AG04450 (cell line): Measurements from ENCODE around the gene ATXN10. TPM values are rescaled to one million over a fixed set of nuclear protein-coding genes. Genes with fewer than 3 reads are reported as not detected.

Source experiments
- CTCF ChIA-PET: fragments of 300-600, 350-600 bp; formaldehyde crosslinking; extraction: SDS; loops from one replicate; lab custom pipeline; 2022; ENCODE audit warnings: antibody characterized with exemption, inconsistent platforms; lab: Charles Lee
- POLR2A ChIA-PET: fragments of 350-600 bp; formaldehyde crosslinking; extraction: SDS; loops from one replicate; lab custom pipeline; 2021; ENCODE audit warnings: antibody characterized with exemption, inconsistent platforms; lab: Yijun Ruan, JAX
- DNase-seq: peaks from one replicate; pipeline ENCODE4 v3.0.0-alpha.2; 2011; ENCODE audit warnings: low read depth, low spot score
- H3K27ac ChIP-seq: one replicate; pipeline ENCODE4 v1.5.1; 2012; ENCODE audit warnings: low read depth, low read length, control low read depth
- H3K27me3 ChIP-seq: one replicate; pipeline ENCODE4 v1.6.0; 2012; ENCODE audit warnings: low read length; ENCODE audit not compliant: control insufficient read depth, insufficient read depth
- H3K4me3 ChIP-seq: 2 replicates; pipeline ENCODE4 v1.5.1; 2011; ENCODE audit warnings: mild to moderate bottlenecking, low read depth, low read length, control low read depth
- H3K9me3 ChIP-seq: 2 replicates; pipeline ENCODE4 v1.5.1; 2012; ENCODE audit warnings: low read length; ENCODE audit not compliant: control insufficient read depth, insufficient read depth
- CTCF ChIP-seq: IDR thresholded peaks from 2 replicates; pipeline ENCODE4 v1.5.1; 2011; ENCODE audit warnings: low read depth, low read length, control low read depth, inconsistent platforms
- polyA plus RNA-seq: library from polyadenylated mRNA; depleted of rRNA; stranded (reverse); fragments of >200 nt; gene quantifications from 2 replicates; pipeline ENCODE4 v1.2.3, GENCODE V29; 2011

Gene ATXN10
- polyA plus RNA-seq, 1 experiment = 521 TPM

GRCh38 chr22:45859231-45860161, 187.9 kb downstream of the ATXN10 start:
- no peak overlapping the region for H3K4me3 ChIP-seq
- H3K27me3 ChIP-seq = no peaks in the 10 kb centered on the region
- ChIA-PET POLR2A (no interaction called here), CTCF (interaction anchor here (1.0 kb wide), 1 partner anchor 283 kb away, joined by 3 read pairs; no protein-coding TSS in a partner anchor)
- no peaks in the 10 kb centered on the region; the same call in 1 of the 2 replicates for H3K9me3 ChIP-seq
- H3K27ac ChIP-seq = no peak overlapping the region
- DNase-seq = no peak
- TF ChIP-seq CTCF = no peak

DNA sequence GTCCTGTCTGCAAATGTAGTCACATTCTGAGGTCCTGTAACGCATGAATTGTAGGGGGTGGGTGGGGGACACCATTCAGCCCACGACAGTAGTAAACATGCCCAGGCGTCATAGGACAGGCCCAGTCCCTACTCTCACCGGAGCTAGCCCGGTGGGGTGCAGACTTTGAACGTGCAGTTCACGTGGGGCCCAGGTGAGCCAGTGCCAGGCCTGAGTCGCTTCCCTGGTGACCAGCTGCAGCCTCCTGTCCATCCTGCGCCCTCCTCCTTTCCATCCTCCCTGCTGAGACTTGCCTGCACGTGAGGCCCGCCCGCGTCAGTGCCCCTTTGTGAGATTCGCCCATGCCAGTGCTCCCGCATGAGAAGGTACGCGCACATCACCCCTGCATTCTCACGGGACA, 188.6 kb downstream of the ATXN10 start:
- ChIA-PET CTCF (no interaction called here), POLR2A (no interaction called here)
- Histone ChIP-seq H3K27me3 (no peaks in the 10 kb centered on the region), H3K4me3 (no peak overlapping the region), H3K27ac (no peak overlapping the region), H3K9me3 (no peaks in the 10 kb centered on the region; the same call in 1 of the 2 replicates)
- no peak for TF ChIP-seq CTCF
- no peak for DNase-seq

- Histone ChIP-seq H3K9me3 (no peaks in the 10 kb centered on the region; the same call in none of the 2 replicates), H3K27ac (no peak overlapping the region), H3K4me3 (no peak overlapping the region), H3K27me3 (peaks cover under 1% of the 10 kb centered on the region)
- ChIA-PET POLR2A (no interaction called here), CTCF (interaction anchor here (0.6 to 2.5 kb wide), 2 partner anchors 120 to 284 kb away, joined by 3 to 13 read pairs; no protein-coding TSS in a partner anchor)
- no peak for TF ChIP-seq CTCF
- no peak for DNase-seq
Observed at GRCh38 chr22:45861259-45861658, 189.6 kb downstream of the ATXN10 start.

DNA sequence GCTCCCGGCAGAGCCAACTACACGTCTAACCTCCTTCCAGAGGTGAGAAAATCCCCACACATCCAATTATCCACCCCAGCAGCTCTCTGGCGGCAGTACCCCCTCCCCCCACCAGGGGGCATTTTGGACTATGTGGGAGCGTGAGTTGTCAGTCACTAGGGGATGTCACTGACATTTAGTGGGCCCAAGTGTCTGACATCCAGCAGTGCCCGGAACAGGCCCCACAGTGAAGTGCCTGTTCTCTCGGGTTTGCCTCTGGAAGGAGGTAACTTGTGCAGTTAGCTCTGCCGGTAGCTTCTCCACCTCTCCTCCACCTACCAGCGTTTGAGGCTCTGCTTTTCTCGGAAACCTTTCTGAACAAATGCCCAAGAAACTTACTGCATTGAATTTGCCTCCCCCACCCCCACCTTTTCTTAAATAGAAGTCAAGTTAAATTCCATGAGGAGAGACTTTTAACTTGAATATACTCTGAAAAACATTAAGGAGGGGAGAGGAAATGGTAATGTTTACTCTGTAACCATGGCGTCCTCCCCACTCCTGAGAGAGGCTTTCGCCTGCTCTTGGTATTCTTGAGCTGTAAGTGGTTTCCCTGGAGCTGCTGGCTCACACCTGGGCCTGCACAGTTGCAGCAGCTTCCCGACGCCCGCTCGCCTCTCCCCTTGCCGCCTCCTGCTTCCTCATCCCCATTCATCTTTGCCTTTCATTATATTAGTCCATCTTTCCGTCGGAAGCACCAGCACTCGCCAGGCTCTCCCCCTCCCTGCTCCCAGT, 192.5 kb downstream of the ATXN10 start:
- no peak overlapping the region for H3K4me3 ChIP-seq
- H3K27ac ChIP-seq = no peak overlapping the region
- ChIA-PET POLR2A (interaction anchor here (0.8 kb wide), 1 partner anchor 190 kb away, joined by 4 read pairs; no protein-coding TSS in a partner anchor), CTCF (interaction anchor here (0.6 to 3.4 kb wide), 39 partner anchors 10 to 677 kb away, joined by 3 to 37 read pairs (median 4); partner anchors contain the start of gene ATXN10)
- H3K27me3 ChIP-seq = peaks cover 18% of the 10 kb centered on the region
- TF ChIP-seq CTCF = peak; percentile 97
- peak; percentile 11 for DNase-seq
- no peaks in the 10 kb centered on the region; the same call in none of the 2 replicates for H3K9me3 ChIP-seq
